ENCODE results near the gene CCDC146.

DNA sequence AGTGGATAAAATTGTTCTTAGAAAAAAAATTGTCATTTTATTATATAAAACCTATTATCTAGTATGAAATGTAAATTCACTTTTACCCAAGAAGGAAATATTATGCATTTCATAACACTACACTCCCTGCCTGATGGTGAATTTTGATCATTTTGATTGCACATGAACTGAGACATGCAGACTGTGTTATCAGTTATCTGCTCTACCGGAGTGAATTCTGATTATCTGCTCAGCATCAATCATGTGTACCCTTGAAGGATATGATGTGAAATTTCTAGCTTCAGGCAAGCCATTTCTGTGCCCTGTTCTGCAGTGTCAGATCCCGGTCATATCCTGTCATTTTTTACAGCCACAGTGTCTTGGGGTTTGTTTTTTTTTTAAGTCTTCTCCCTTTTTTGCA, 162.2 kb downstream of the CCDC146 start:
- TF ChIP-seq, protein P1, sequence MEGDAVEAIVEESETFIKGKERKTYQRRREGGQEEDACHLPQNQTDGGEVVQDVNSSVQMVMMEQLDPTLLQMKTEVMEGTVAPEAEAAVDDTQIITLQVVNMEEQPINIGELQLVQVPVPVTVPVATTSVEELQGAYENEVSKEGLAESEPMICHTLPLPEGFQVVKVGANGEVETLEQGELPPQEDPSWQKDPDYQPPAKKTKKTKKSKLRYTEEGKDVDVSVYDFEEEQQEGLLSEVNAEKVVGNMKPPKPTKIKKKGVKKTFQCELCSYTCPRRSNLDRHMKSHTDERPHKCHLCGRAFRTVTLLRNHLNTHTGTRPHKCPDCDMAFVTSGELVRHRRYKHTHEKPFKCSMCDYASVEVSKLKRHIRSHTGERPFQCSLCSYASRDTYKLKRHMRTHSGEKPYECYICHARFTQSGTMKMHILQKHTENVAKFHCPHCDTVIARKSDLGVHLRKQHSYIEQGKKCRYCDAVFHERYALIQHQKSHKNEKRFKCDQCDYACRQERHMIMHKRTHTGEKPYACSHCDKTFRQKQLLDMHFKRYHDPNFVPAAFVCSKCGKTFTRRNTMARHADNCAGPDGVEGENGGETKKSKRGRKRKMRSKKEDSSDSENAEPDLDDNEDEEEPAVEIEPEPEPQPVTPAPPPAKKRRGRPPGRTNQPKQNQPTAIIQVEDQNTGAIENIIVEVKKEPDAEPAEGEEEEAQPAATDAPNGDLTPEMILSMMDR (IDR thresholded peaks at IDR 0.05) = no peak
- TF ChIP-seq, protein P2, sequence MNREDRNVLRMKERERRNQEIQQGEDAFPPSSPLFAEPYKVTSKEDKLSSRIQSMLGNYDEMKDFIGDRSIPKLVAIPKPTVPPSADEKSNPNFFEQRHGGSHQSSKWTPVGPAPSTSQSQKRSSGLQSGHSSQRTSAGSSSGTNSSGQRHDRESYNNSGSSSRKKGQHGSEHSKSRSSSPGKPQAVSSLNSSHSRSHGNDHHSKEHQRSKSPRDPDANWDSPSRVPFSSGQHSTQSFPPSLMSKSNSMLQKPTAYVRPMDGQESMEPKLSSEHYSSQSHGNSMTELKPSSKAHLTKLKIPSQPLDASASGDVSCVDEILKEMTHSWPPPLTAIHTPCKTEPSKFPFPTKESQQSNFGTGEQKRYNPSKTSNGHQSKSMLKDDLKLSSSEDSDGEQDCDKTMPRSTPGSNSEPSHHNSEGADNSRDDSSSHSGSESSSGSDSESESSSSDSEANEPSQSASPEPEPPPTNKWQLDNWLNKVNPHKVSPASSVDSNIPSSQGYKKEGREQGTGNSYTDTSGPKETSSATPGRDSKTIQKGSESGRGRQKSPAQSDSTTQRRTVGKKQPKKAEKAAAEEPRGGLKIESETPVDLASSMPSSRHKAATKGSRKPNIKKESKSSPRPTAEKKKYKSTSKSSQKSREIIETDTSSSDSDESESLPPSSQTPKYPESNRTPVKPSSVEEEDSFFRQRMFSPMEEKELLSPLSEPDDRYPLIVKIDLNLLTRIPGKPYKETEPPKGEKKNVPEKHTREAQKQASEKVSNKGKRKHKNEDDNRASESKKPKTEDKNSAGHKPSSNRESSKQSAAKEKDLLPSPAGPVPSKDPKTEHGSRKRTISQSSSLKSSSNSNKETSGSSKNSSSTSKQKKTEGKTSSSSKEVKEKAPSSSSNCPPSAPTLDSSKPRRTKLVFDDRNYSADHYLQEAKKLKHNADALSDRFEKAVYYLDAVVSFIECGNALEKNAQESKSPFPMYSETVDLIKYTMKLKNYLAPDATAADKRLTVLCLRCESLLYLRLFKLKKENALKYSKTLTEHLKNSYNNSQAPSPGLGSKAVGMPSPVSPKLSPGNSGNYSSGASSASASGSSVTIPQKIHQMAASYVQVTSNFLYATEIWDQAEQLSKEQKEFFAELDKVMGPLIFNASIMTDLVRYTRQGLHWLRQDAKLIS (CRISPR knock-in tag; IDR thresholded peaks at IDR 0.05; ENCODE audit: borderline replicate concordance) = no peak
- TF ChIP-seq IRF2 (CRISPR knock-in tag; IDR thresholded peaks at IDR 0.05; ENCODE audit: borderline replicate concordance, low read depth) = no peak
- TF ChIP-seq, protein P3, sequence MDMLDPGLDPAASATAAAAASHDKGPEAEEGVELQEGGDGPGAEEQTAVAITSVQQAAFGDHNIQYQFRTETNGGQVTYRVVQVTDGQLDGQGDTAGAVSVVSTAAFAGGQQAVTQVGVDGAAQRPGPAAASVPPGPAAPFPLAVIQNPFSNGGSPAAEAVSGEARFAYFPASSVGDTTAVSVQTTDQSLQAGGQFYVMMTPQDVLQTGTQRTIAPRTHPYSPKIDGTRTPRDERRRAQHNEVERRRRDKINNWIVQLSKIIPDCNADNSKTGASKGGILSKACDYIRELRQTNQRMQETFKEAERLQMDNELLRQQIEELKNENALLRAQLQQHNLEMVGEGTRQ (CRISPR knock-in tag; IDR thresholded peaks at IDR 0.05) = no peak
- no peak for TF ChIP-seq ZNF232 (CRISPR knock-in tag; IDR thresholded peaks at IDR 0.05)
- TF ChIP-seq SMAD3 (CRISPR knock-in tag; IDR thresholded peaks at IDR 0.05; ENCODE audit: borderline replicate concordance) = no peak
- TF ChIP-seq ZBTB21 (CRISPR knock-in tag; IDR thresholded peaks at IDR 0.05; ENCODE audit: borderline replicate concordance) = no peak
- no peak for TF ChIP-seq TEAD4 (CRISPR knock-in tag; IDR thresholded peaks at IDR 0.05)
- TF ChIP-seq ESRRA (CRISPR knock-in tag; IDR thresholded peaks at IDR 0.05; ENCODE audit: borderline replicate concordance) = no peak
- TF ChIP-seq, protein P4, sequence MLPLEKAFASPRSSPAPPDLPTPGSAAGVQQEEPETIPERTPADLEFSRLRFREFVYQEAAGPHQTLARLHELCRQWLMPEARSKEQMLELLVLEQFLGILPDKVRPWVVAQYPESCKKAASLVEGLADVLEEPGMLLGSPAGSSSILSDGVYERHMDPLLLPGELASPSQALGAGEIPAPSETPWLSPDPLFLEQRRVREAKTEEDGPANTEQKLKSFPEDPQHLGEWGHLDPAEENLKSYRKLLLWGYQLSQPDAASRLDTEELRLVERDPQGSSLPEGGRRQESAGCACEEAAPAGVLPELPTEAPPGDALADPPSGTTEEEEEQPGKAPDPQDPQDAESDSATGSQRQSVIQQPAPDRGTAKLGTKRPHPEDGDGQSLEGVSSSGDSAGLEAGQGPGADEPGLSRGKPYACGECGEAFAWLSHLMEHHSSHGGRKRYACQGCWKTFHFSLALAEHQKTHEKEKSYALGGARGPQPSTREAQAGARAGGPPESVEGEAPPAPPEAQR (CRISPR knock-in tag; IDR thresholded peaks at IDR 0.05) = no peak

Data from WTC11 (cell line).